ENCODE results near the gene CHRNB2. TPM values are rescaled to one million over a fixed set of nuclear protein-coding genes. Genes with fewer than 3 reads are reported as not detected.
A peak's percentile ranks its signal among the peaks of the same experiment; 100 is the strongest.

Gene CHRNB2
- total RNA-seq, 1 experiment from 2014 or later = 3.2 TPM

DNA sequence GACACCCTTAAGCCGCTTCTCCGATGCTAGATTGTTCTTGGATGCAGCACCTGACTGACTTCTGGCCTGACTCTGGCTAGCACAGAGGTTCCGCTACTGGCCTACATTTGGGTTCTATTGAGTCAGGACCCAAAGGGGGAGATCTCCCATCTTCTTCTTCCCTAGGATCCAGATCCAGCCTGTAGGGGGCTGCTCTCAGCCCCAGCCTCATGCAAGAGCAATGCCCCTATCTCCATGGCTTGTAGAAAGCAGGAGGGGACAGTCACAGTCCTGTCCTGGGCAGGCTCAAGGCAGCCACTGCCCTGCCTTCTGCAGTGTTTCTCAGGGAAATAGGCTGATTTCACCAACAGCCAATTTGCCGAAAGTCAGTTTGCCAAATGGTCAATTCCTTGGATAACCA is 46.7 kb downstream of the CHRNB2 start:
- ChIA-PET POLR2A (ENCODE audit: low non-redundant PET) (no interaction called here), CTCF (no interaction called here)
- no peaks in the 10 kb centered on the region for H3K27me3 ChIP-seq (replicated peaks; ENCODE audit: insufficient read depth, low read depth, low read length, poor library complexity)
- TF ChIP-seq EZH2 (IDR thresholded peaks at IDR 0.05; ENCODE audit: borderline replicate concordance, low read depth, low read length, poor library complexity, severe bottlenecking) (no peak), CTCF (conservative IDR thresholded peaks at IDR 0.05; ENCODE audit: low read depth, low read length) (0 out of 2 replicates have a peak, but pooled peaks have one; percentile 23)
- no peak for DNase-seq (ENCODE audit: low spot score)
- no peak overlapping the region for H3K4me3 ChIP-seq (ENCODE audit: low read depth, low read length, poor library complexity, severe bottlenecking)
- no peaks in the 10 kb centered on the region for H3K9me3 ChIP-seq (ENCODE audit: low read depth, low read length, poor library complexity, severe bottlenecking)
- BruUV-seq (replicated peaks) = no TSS peak
- peaks cover 14% of the 10 kb centered on the region for H3K4me1 ChIP-seq (ENCODE audit: insufficient read depth, low read length, poor library complexity, severe bottlenecking)
- no peaks in the 10 kb centered on the region for H3K36me3 ChIP-seq (ENCODE audit: insufficient read depth, low read length, poor library complexity, severe bottlenecking)
- no peak overlapping the region for H3K27ac ChIP-seq (ENCODE audit: low read depth, low read length, poor library complexity, severe bottlenecking)
- intact Hi-C loops (cut with micrococcal nuclease; ENCODE audit: unreplicated experiment) = no loop called here

GRCh38 chr1:154614901-154615300 is 47.3 kb downstream of the CHRNB2 start:
- Histone ChIP-seq H3K9me3 (ENCODE audit: low read depth, low read length, poor library complexity, severe bottlenecking) (no peaks in the 10 kb centered on the region), H3K27ac (ENCODE audit: low read depth, low read length, poor library complexity, severe bottlenecking) (no peak overlapping the region), H3K4me3 (ENCODE audit: low read depth, low read length, poor library complexity, severe bottlenecking) (no peak overlapping the region), H3K4me1 (ENCODE audit: insufficient read depth, low read length, poor library complexity, severe bottlenecking) (peaks cover 9% of the 10 kb centered on the region), H3K36me3 (ENCODE audit: insufficient read depth, low read length, poor library complexity, severe bottlenecking) (no peaks in the 10 kb centered on the region), H3K27me3 (replicated peaks; ENCODE audit: insufficient read depth, low read depth, low read length, poor library complexity) (no peaks in the 10 kb centered on the region)
- ChIA-PET POLR2A (ENCODE audit: low non-redundant PET) (no interaction called here), CTCF (no interaction called here)
- no peak for TF ChIP-seq EZH2 (IDR thresholded peaks at IDR 0.05; ENCODE audit: borderline replicate concordance, low read depth, low read length, poor library complexity, severe bottlenecking)
- no peak for TF ChIP-seq CTCF (conservative IDR thresholded peaks at IDR 0.05; ENCODE audit: low read depth, low read length)
- no peak for DNase-seq (ENCODE audit: low spot score)
- BruUV-seq (replicated peaks) = no TSS peak
- intact Hi-C loops (cut with micrococcal nuclease; ENCODE audit: unreplicated experiment) = no loop called here

- DNase-seq (ENCODE audit: low spot score) = no peak
- no peak overlapping the region for H3K27ac ChIP-seq (ENCODE audit: low read depth, low read length, poor library complexity, severe bottlenecking)
- ChIA-PET CTCF (no interaction called here), POLR2A (ENCODE audit: low non-redundant PET) (no interaction called here)
- no peak overlapping the region for H3K4me3 ChIP-seq (ENCODE audit: low read depth, low read length, poor library complexity, severe bottlenecking)
- H3K9me3 ChIP-seq (ENCODE audit: low read depth, low read length, poor library complexity, severe bottlenecking) = no peaks in the 10 kb centered on the region
- peaks cover 9% of the 10 kb centered on the region for H3K4me1 ChIP-seq (ENCODE audit: insufficient read depth, low read length, poor library complexity, severe bottlenecking)
- no TSS peak for BruUV-seq (replicated peaks)
- H3K36me3 ChIP-seq (ENCODE audit: insufficient read depth, low read length, poor library complexity, severe bottlenecking) = no peaks in the 10 kb centered on the region
- H3K27me3 ChIP-seq (replicated peaks; ENCODE audit: insufficient read depth, low read depth, low read length, poor library complexity) = no peaks in the 10 kb centered on the region
- intact Hi-C loops (cut with micrococcal nuclease; ENCODE audit: unreplicated experiment) = no loop called here
- TF ChIP-seq EZH2 (IDR thresholded peaks at IDR 0.05; ENCODE audit: borderline replicate concordance, low read depth, low read length, poor library complexity, severe bottlenecking) = no peak
- no peak for TF ChIP-seq CTCF (conservative IDR thresholded peaks at IDR 0.05; ENCODE audit: low read depth, low read length)
These were observed 47.8 kb downstream of the CHRNB2 start for GRCh38 chr1:154615411-154615810.

All from A673 (cell line).